ENCODE measurements around the gene TMEM97. TPM values are rescaled to one million over a fixed set of nuclear protein-coding genes. Genes with fewer than 3 reads are reported as not detected.

The TMEM97 gene
- total and polyA plus RNA-seq, 2 experiments from 2014 or later: 101 to 216 TPM

DNA sequence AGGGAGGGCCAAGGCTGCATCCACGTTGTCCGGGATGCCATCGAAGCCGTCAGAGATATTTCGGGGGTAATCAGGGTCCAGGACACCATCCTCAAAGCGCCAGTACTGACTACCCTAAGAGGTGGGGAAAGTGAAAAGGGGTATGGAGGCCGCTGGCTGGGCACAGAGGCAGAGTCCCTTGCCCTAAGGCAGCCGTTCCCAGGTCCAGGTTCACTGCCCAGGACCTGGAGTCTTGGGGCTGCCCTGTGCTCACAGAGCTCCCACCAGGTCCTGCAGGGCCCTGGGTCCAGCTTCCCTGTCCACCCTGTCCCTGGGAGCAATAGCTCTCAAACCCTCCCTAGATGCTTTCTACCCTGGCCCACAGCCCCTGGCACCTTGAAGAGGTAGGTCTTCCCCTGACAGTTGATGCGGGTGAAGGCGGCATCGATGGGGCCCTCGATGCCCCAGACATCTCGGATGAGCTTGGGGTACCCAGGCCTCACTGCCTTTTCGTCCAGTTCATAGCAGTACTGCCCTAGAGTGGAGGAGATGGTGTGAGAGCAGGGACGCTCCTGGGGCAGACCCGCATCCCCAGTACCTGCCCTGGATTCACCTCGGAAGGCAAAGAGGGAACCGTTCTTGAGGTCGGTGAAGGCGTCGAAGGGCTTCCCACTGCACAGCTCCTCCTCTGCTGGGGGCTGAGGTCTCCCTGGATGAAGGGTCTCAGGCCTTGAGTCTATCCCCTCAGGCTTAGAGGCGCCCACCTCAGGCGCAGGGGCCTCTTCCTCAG lies 50.1 kb downstream of the TMEM97 start:
- H3K9me3 Mint-ChIP-seq: no peaks in the 10 kb centered on the region
- no peak overlapping the region for H3K27ac Mint-ChIP-seq
- Histone ChIP-seq H3K27ac (ENCODE audit: low read depth) (no peak overlapping the region), H3K36me3 (ENCODE audit: insufficient read depth) (no peaks in the 10 kb centered on the region), H4K20me1 (replicated peaks; ENCODE audit: insufficient read depth) (peaks cover 10% of the 10 kb centered on the region; the same call in 1 of the 2 replicates), H3K27me3 (ENCODE audit: insufficient read depth) (peaks cover 18% of the 10 kb centered on the region), H3K9me2 (ENCODE audit: insufficient read depth) (no peaks in the 10 kb centered on the region), H3K79me2 (replicated peaks; ENCODE audit: insufficient read depth) (no peaks in the 10 kb centered on the region), H2AFZ (no peak overlapping the region), H3F3A (replicated peaks; ENCODE audit: low read depth) (no peaks in the 10 kb centered on the region; the same call in 1 of the 2 replicates), H3K4me2 (no peak overlapping the region), H3K4me3 (no peak overlapping the region), H3K4me1 (ENCODE audit: insufficient read depth) (peaks cover 9% of the 10 kb centered on the region; the same call in 1 of the 2 replicates)
- H3K27me3 Mint-ChIP-seq (ENCODE audit: insufficient read depth, low read depth, poor library complexity): peaks cover 33% of the 10 kb centered on the region
- peaks cover 21% of the 10 kb centered on the region for H3K4me1 Mint-ChIP-seq
- TF ChIP-seq, protein P1, sequence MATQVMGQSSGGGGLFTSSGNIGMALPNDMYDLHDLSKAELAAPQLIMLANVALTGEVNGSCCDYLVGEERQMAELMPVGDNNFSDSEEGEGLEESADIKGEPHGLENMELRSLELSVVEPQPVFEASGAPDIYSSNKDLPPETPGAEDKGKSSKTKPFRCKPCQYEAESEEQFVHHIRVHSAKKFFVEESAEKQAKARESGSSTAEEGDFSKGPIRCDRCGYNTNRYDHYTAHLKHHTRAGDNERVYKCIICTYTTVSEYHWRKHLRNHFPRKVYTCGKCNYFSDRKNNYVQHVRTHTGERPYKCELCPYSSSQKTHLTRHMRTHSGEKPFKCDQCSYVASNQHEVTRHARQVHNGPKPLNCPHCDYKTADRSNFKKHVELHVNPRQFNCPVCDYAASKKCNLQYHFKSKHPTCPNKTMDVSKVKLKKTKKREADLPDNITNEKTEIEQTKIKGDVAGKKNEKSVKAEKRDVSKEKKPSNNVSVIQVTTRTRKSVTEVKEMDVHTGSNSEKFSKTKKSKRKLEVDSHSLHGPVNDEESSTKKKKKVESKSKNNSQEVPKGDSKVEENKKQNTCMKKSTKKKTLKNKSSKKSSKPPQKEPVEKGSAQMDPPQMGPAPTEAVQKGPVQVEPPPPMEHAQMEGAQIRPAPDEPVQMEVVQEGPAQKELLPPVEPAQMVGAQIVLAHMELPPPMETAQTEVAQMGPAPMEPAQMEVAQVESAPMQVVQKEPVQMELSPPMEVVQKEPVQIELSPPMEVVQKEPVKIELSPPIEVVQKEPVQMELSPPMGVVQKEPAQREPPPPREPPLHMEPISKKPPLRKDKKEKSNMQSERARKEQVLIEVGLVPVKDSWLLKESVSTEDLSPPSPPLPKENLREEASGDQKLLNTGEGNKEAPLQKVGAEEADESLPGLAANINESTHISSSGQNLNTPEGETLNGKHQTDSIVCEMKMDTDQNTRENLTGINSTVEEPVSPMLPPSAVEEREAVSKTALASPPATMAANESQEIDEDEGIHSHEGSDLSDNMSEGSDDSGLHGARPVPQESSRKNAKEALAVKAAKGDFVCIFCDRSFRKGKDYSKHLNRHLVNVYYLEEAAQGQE (IDR thresholded peaks at IDR 0.05; ENCODE audit: unreplicated experiment): no peak
- no peak for TF ChIP-seq ZNF331 (CRISPR knock-in tag; IDR thresholded peaks at IDR 0.05; ENCODE audit: low read depth)
- TF ChIP-seq, protein P2, sequence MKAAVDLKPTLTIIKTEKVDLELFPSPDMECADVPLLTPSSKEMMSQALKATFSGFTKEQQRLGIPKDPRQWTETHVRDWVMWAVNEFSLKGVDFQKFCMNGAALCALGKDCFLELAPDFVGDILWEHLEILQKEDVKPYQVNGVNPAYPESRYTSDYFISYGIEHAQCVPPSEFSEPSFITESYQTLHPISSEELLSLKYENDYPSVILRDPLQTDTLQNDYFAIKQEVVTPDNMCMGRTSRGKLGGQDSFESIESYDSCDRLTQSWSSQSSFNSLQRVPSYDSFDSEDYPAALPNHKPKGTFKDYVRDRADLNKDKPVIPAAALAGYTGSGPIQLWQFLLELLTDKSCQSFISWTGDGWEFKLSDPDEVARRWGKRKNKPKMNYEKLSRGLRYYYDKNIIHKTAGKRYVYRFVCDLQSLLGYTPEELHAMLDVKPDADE (IDR thresholded peaks at IDR 0.05): no peak
- TF ChIP-seq EZH2phosphoT487 (IDR thresholded peaks at IDR 0.05; ENCODE audit: unreplicated experiment): no peak
- TF ChIP-seq ZNF114 (CRISPR knock-in tag; IDR thresholded peaks at IDR 0.05): no peak
- no peak for TF ChIP-seq CREB1 (CRISPR knock-in tag; IDR thresholded peaks at IDR 0.05; ENCODE audit: low read depth)
- TF ChIP-seq NANOG (IDR thresholded peaks at IDR 0.05; ENCODE audit: borderline replicate concordance): no peak
- TF ChIP-seq STAT1 (IDR thresholded peaks at IDR 0.05; ENCODE audit: unreplicated experiment): no peak
- TF ChIP-seq JUNB (IDR thresholded peaks at IDR 0.05; ENCODE audit: unreplicated experiment): no peak
- no peak for TF ChIP-seq POLR2AphosphoS5 (IDR thresholded peaks at IDR 0.05; ENCODE audit: low read depth)
- TF ChIP-seq, protein P3, sequence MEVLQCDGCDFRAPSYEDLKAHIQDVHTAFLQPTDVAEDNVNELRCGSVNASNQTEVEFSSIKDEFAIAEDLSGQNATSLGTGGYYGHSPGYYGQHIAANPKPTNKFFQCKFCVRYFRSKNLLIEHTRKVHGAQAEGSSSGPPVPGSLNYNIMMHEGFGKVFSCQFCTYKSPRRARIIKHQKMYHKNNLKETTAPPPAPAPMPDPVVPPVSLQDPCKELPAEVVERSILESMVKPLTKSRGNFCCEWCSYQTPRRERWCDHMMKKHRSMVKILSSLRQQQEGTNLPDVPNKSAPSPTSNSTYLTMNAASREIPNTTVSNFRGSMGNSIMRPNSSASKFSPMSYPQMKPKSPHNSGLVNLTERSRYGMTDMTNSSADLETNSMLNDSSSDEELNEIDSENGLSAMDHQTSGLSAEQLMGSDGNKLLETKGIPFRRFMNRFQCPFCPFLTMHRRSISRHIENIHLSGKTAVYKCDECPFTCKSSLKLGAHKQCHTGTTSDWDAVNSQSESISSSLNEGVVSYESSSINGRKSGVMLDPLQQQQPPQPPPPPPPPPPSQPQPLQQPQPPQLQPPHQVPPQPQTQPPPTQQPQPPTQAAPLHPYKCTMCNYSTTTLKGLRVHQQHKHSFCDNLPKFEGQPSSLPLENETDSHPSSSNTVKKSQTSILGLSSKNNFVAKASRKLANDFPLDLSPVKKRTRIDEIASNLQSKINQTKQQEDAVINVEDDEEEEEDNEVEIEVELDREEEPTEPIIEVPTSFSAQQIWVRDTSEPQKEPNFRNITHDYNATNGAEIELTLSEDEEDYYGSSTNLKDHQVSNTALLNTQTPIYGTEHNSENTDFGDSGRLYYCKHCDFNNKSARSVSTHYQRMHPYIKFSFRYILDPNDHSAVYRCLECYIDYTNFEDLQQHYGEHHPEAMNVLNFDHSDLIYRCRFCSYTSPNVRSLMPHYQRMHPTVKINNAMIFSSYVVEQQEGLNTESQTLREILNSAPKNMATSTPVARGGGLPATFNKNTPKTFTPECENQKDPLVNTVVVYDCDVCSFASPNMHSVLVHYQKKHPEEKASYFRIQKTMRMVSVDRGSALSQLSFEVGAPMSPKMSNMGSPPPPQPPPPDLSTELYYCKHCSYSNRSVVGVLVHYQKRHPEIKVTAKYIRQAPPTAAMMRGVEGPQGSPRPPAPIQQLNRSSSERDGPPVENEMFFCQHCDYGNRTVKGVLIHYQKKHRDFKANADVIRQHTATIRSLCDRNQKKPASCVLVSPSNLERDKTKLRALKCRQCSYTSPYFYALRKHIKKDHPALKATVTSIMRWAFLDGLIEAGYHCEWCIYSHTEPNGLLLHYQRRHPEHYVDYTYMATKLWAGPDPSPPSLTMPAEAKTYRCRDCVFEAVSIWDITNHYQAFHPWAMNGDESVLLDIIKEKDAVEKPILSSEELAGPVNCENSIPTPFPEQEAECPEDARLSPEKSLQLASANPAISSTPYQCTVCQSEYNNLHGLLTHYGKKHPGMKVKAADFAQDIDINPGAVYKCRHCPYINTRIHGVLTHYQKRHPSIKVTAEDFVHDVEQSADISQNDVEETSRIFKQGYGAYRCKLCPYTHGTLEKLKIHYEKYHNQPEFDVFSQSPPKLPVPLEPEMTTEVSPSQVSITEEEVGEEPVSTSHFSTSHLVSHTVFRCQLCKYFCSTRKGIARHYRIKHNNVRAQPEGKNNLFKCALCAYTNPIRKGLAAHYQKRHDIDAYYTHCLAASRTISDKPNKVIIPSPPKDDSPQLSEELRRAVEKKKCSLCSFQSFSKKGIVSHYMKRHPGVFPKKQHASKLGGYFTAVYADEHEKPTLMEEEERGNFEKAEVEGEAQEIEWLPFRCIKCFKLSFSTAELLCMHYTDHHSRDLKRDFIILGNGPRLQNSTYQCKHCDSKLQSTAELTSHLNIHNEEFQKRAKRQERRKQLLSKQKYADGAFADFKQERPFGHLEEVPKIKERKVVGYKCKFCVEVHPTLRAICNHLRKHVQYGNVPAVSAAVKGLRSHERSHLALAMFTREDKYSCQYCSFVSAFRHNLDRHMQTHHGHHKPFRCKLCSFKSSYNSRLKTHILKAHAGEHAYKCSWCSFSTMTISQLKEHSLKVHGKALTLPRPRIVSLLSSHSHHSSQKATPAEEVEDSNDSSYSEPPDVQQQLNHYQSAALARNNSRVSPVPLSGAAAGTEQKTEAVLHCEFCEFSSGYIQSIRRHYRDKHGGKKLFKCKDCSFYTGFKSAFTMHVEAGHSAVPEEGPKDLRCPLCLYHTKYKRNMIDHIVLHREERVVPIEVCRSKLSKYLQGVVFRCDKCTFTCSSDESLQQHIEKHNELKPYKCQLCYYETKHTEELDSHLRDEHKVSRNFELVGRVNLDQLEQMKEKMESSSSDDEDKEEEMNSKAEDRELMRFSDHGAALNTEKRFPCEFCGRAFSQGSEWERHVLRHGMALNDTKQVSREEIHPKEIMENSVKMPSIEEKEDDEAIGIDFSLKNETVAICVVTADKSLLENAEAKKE (CRISPR knock-in tag; IDR thresholded peaks at IDR 0.05): no peak
- TF ChIP-seq, protein P4, sequence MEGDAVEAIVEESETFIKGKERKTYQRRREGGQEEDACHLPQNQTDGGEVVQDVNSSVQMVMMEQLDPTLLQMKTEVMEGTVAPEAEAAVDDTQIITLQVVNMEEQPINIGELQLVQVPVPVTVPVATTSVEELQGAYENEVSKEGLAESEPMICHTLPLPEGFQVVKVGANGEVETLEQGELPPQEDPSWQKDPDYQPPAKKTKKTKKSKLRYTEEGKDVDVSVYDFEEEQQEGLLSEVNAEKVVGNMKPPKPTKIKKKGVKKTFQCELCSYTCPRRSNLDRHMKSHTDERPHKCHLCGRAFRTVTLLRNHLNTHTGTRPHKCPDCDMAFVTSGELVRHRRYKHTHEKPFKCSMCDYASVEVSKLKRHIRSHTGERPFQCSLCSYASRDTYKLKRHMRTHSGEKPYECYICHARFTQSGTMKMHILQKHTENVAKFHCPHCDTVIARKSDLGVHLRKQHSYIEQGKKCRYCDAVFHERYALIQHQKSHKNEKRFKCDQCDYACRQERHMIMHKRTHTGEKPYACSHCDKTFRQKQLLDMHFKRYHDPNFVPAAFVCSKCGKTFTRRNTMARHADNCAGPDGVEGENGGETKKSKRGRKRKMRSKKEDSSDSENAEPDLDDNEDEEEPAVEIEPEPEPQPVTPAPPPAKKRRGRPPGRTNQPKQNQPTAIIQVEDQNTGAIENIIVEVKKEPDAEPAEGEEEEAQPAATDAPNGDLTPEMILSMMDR (conservative IDR thresholded peaks at IDR 0.05; ENCODE audit: low read depth in 2 of 2): no peak
- no peak for TF ChIP-seq EZH2 (IDR thresholded peaks at IDR 0.05; ENCODE audit: low read depth, unreplicated experiment)
- H3K36me3 Mint-ChIP-seq (ENCODE audit: low read depth): no peaks in the 10 kb centered on the region
- ATAC-seq (no peak), DNase-seq (ENCODE audit: low spot score) (no peak)
- no peak overlapping the region for H3K4me3 Mint-ChIP-seq

All from GM23338 (cell line).